Erythroblast (primary cell): Measurements from ENCODE around the gene LRP1B.

Experiments
- GATA1 ChIP-seq: IDR thresholded peaks from 2 replicates; pipeline ENCODE4 v1.6.1; 2011; ENCODE audit warnings: low read depth, mild to moderate bottlenecking, control low read depth, low read length, moderate library complexity
- POLR2A ChIP-seq: IDR thresholded peaks from 2 replicates; pipeline ENCODE4 v1.6.1; 2011; ENCODE audit warnings: mild to moderate bottlenecking, low read length

DNA sequence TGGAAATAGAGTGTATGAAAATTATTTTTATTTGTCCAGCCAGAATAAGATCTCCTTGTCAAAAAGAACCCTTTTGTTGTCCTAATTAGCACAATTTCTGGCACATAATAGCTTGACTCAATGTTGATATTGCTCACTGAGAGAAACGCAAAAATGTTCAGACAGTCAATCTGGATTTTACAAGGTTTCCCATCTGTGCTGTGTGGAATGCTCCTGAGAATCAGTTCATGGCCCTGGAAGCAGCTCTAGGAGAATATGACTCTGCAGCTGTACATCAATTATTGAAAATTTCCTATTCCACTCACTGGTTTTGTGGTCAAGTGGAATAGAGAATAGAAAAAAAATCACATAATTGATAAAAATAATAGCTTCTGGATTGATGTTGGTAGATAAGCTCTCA is 1767.7 kb downstream of the LRP1B start:
- TF ChIP-seq POLR2A (no peak), GATA1 (no peak)
